HCT116 (cell line): ENCODE results near the gene PODNL1. TPM values are rescaled to one million over a fixed set of nuclear protein-coding genes. Genes with fewer than 3 reads are reported as not detected.

Experiments used
- ATAC-seq: fragments of 200-7000 bp; cut with Tn5 transposase; 2 replicates; pipeline ENCODE4 v1.9.1; 2020; ENCODE audit warnings: mild to moderate bottlenecking, moderate library complexity
- Bru-seq: library from RNA; stranded (reverse); fragments of 400-500 nt; gene quantifications from one replicate; lab custom pipeline; 2021; lab: Mats Ljungman, UMichigan
- BruChase-seq, 2 experiments: library from RNA; stranded (reverse); fragments of 400-500 nt; gene quantifications; one replicate each; lab custom pipeline; 2021; lab: Mats Ljungman, UMichigan
- BruUV-seq: library from RNA; stranded (reverse); fragments of 400-500 nt; replicated peaks from 2 replicates; lab custom pipeline; 2021; lab: Mats Ljungman, UMichigan
- CTCF ChIA-PET: fragments of 300-600 bp; sonication (Branson Sonifier 250); formaldehyde crosslinking; loops from one replicate; lab custom pipeline; 2021; ENCODE audit warnings: antibody characterized with exemption; lab: Charles Lee
- POLR2A ChIA-PET: fragments of 300-600, 350-600 bp; sonication (Branson Sonifier 250); formaldehyde crosslinking; loops from one replicate; lab custom pipeline; 2021; ENCODE audit warnings: antibody characterized with exemption; lab: Charles Lee
- RAD21 ChIA-PET, 2 experiments: fragments of 300-600 bp; sonication (Branson Sonifier 250); formaldehyde crosslinking; loops; one replicate each; lab custom pipeline; 2023; ENCODE audit warnings: low total read pairs in 2 of 2; ENCODE audit not compliant: uncharacterized antibody in 2 of 2, unreplicated experiment in 2 of 2, low non-redundant PET in 1 of 2; lab: Charles Lee
- DNase-seq: peaks from one replicate; pipeline ENCODE4 v3.0.0-alpha.2; 2010; ENCODE audit warnings: low read depth, low spot score
- H2AFZ ChIP-seq: fragments of 200-600 bp; shearing (Covaris generic), sonication (generic); 2 replicates; pipeline ENCODE4 v1.6.1; 2017; ENCODE audit warnings: low read depth, mixed run types, mixed read lengths, antibody characterized with exemption, low read length; ENCODE audit not compliant: poor library complexity, severe bottlenecking
- H3K27ac ChIP-seq: 2 replicates; pipeline ENCODE4 v1.5.1; 2012; ENCODE audit warnings: low read depth, low read length
- H3K27me3 ChIP-seq: fragments of 200-600 bp; sonication (generic); 2 replicates; pipeline ENCODE4 v1.6.1; 2016; ENCODE audit warnings: mixed run types, low read length, mixed read lengths; ENCODE audit not compliant: insufficient read depth
- H3K36me3 ChIP-seq, 2 experiments: fragments of 200-500 bp in 1 of 2; fragments of 200-600 bp in 1 of 2; sonication (Bioruptor generic) in 1 of 2; sonication (generic) in 1 of 2; 2 replicates each; pipeline versions ENCODE4 v1.5.1 to v1.6.1; 2014 to 2016; ENCODE audit warnings: low read length in 2 of 2, inconsistent platforms in 1 of 2, mixed read lengths in 1 of 2, mixed run types in 1 of 2; ENCODE audit not compliant: insufficient read depth in 2 of 2, control insufficient read depth in 1 of 2
- H3K4me1 ChIP-seq, 2 experiments: fragments of 200-600 bp in 1 of 2; sonication (generic) in 1 of 2; 2 replicates each; pipeline versions ENCODE4 v1.5.1 to v1.6.1; 2012 to 2017; ENCODE audit warnings: low read length in 2 of 2, inconsistent platforms in 1 of 2, mild to moderate bottlenecking in 1 of 2, mixed read lengths in 1 of 2, mixed run types in 1 of 2, moderate library complexity in 1 of 2; ENCODE audit not compliant: insufficient read depth in 2 of 2, control insufficient read depth in 1 of 2
- H3K4me2 ChIP-seq: fragments of 200-600 bp; sonication (generic); 2 replicates; pipeline ENCODE4 v1.6.1; 2017; ENCODE audit warnings: mixed run types, low read length, mixed read lengths
- H3K4me3 ChIP-seq, 2 experiments: fragments of 200-600 bp in 1 of 2; sonication (generic) in 1 of 2; replicated peaks in 1 of 2; 2 replicates each; pipeline ENCODE4 v1.5.1; 2011 to 2016; ENCODE audit warnings: low read length in 2 of 2, control low read depth in 1 of 2, low read depth in 1 of 2, mild to moderate bottlenecking in 1 of 2, mixed read lengths in 1 of 2, mixed run types in 1 of 2
- H3K79me2 ChIP-seq: fragments of 200-600 bp; sonication (generic); 2 replicates; pipeline ENCODE4 v1.6.1; 2017; ENCODE audit warnings: mild to moderate bottlenecking, mixed run types, low read length, moderate library complexity, mixed read lengths; ENCODE audit not compliant: insufficient read depth
- H3K9ac ChIP-seq: fragments of 200-600 bp; sonication (generic); 2 replicates; pipeline ENCODE4 v1.6.1; 2016; ENCODE audit warnings: low read length, mixed read lengths
- H3K9me2 ChIP-seq: fragments of 200-600 bp; sonication (generic), shearing (Covaris generic); 2 replicates; pipeline ENCODE4 v1.6.1; 2017; ENCODE audit warnings: mixed run types, mild to moderate bottlenecking, moderate library complexity; ENCODE audit not compliant: insufficient read depth
- H3K9me3 ChIP-seq, 2 experiments: fragments of 200-500 bp in 1 of 2; fragments of 200-600 bp in 1 of 2; sonication (Bioruptor generic) in 1 of 2; sonication (generic) in 1 of 2; 2 replicates each; pipeline ENCODE4 v1.6.1; 2014 to 2017; ENCODE audit warnings: low read length in 2 of 2, mixed read lengths in 2 of 2, inconsistent platforms in 1 of 2, low read depth in 1 of 2, mild to moderate bottlenecking in 1 of 2, mixed run types in 1 of 2, moderate library complexity in 1 of 2; ENCODE audit not compliant: control insufficient read depth in 1 of 2, insufficient read depth in 1 of 2
- H4K20me1 ChIP-seq: fragments of 200-600 bp; sonication (generic), shearing (Covaris generic); 2 replicates; pipeline ENCODE4 v1.6.1; 2017; ENCODE audit warnings: mixed run types, mild to moderate bottlenecking, moderate library complexity; ENCODE audit not compliant: insufficient read depth
- CBX3 ChIP-seq: IDR thresholded peaks from 2 replicates; pipeline ENCODE4 v1.6.1; 2012; ENCODE audit warnings: low read depth
- ELF1 ChIP-seq: IDR thresholded peaks from 2 replicates; pipeline ENCODE4 v1.6.1; 2012; ENCODE audit warnings: low read depth, borderline replicate concordance
- EZH2 ChIP-seq: fragments of 200-600 bp; sonication (generic); IDR thresholded peaks from 2 replicates; pipeline ENCODE4 v1.6.1; 2017; ENCODE audit warnings: antibody characterized with exemption, mixed run types
- EZH2phosphoT487 ChIP-seq: fragments of 200-600 bp; IDR thresholded peaks from 2 replicates; pipeline ENCODE4 v1.6.1; 2018; ENCODE audit warnings: antibody characterized with exemption, borderline replicate concordance
- JUND ChIP-seq: IDR thresholded peaks from 2 replicates; pipeline ENCODE4 v1.6.1; 2012
- MAX ChIP-seq: IDR thresholded peaks from 2 replicates; pipeline ENCODE4 v1.6.1; 2012
- POLR2A ChIP-seq: IDR thresholded peaks from 2 replicates; pipeline ENCODE4 v1.7.0; 2011; ENCODE audit warnings: borderline replicate concordance; ENCODE audit not compliant: insufficient read depth, insufficient read length; ENCODE audit errors: extremely low read depth
- RAD21 ChIP-seq: IDR thresholded peaks from 2 replicates; pipeline ENCODE4 v1.6.1; 2012; ENCODE audit warnings: low read depth, mild to moderate bottlenecking
- SIN3A ChIP-seq: IDR thresholded peaks from 2 replicates; pipeline ENCODE4 v1.6.1; 2012; ENCODE audit warnings: low read depth
- SP1 ChIP-seq: IDR thresholded peaks from 2 replicates; pipeline ENCODE4 v1.6.1; 2012; ENCODE audit warnings: low read depth
- TCF7L2 ChIP-seq: IDR thresholded peaks from 2 replicates; pipeline ENCODE4 v1.7.0; 2011; ENCODE audit warnings: borderline replicate concordance, inconsistent platforms; ENCODE audit not compliant: insufficient read depth, insufficient read length; ENCODE audit errors: extremely low read depth
- ZNF274 ChIP-seq: fragments of 200-500 bp; sonication (Bioruptor generic); IDR thresholded peaks from 2 replicates; pipeline ENCODE4 v1.6.1; 2014; ENCODE audit warnings: mild to moderate bottlenecking, low read depth, low read length, inconsistent platforms
- intact Hi-C: fragments of 100-400 bp; cut with micrococcal nuclease; formaldehyde crosslinking; loops from 2 replicates; pipeline ENCODE4 v1.10.0; 2022
- long read RNA-seq: library from polyadenylated mRNA; unstranded; transcript quantifications from one replicate; pipeline ENCODE4 v2.0.0, GENCODE V29; 2021; ENCODE audit not compliant: unreplicated experiment
- polyA plus RNA-seq: library from polyadenylated mRNA; unstranded; fragments of >200 nt; gene quantifications from 2 replicates; pipeline ENCODE4 v1.2.1, GENCODE V29; 2012; ENCODE audit warnings: missing spikeins
- total RNA-seq: library from RNA; stranded (reverse); gene quantifications from one replicate; pipeline ENCODE4 v1.2.1, GENCODE V29; 2021; ENCODE audit not compliant: unreplicated experiment

Gene PODNL1
- total RNA-seq, result 0.71 TPM
- 0.61 and 0.98 TPM in 2 replicates for polyA plus RNA-seq
- Bru-seq, nascent RNA, result percentile 15 among the genes with signal in this experiment
- BruChase-seq, experiment 1, labeled RNA remaining after a 6-hour chase, result percentile 13 among the genes with signal in this experiment
- percentile 17 among the genes with signal in this experiment for BruChase-seq, experiment 2, labeled RNA remaining after a 2-hour chase
- long read RNA-seq, partial matches to known transcripts, result 1 of 5 reads
- long read RNA-seq, other reads (novel, unspliced or antisense), result 3 of 5 reads

- ChIA-PET POLR2A (no interaction called here), CTCF (no interaction called here), RAD21 (no interaction called here)
- H4K20me1 ChIP-seq, result no peaks in the 10 kb centered on the region
- TF ChIP-seq EZH2 (no peak), CBX3 (no peak), EZH2phosphoT487 (no peak), ZNF274 (no peak), SIN3A (no peak), TCF7L2 (no peak), JUND (no peak), RAD21 (no peak), SP1 (no peak), MAX (no peak), ELF1 (no peak), POLR2A (no peak)
- ATAC-seq, result no peak
- no peaks in the 10 kb centered on the region for H3K27me3 ChIP-seq
- H3K36me3 ChIP-seq, result no peaks in the 10 kb centered on the region
- H3K4me1 ChIP-seq, result no peaks in the 10 kb centered on the region
- intact Hi-C loops, result no loop called here
- BruUV-seq, result no TSS peak
- no peaks in the 10 kb centered on the region for H3K9me3 ChIP-seq
- no peak within 1 kb of the TSS for H3K4me2 ChIP-seq
- no peak within 1 kb of the TSS for H3K27ac ChIP-seq
- no peaks in the 10 kb centered on the region for H3K9me2 ChIP-seq
- no peak within 1 kb of the TSS for H3K4me3 ChIP-seq
- H3K79me2 ChIP-seq, result no peaks in the 10 kb centered on the region
- DNase-seq, result no peak
- H2AFZ ChIP-seq, result no peak within 1 kb of the TSS
- H3K9ac ChIP-seq, result no peak within 1 kb of the TSS
Observed at GRCh38 chr19:13938301-13939064, at the start of gene PODNL1. PODNL1 (minus strand) TSS chr19:13938417; CDS start chr19:13938181, 236 bp downstream.
